Naive thymus-derived CD4-positive, alpha-beta T cell (primary cell): ENCODE results near the gene CEP152. TPM values are rescaled to one million over a fixed set of nuclear protein-coding genes. Genes with fewer than 3 reads are reported as not detected.

Experiments
- ATAC-seq: fragments of 150-1000 bp; cut with Tn5 transposase; 2 replicates; pipeline ENCODE4 v1.10.0; 2021; ENCODE audit warnings: mild to moderate bottlenecking, moderate library complexity
- CTCF ChIA-PET: fragments of 350-600 bp; sonication (Branson Sonifier 250); formaldehyde crosslinking; loops from one replicate; lab custom pipeline; 2021; ENCODE audit warnings: antibody characterized with exemption; lab: Charles Lee
- POLR2A ChIA-PET: fragments of 350-600 bp; sonication (Branson Sonifier 250); formaldehyde crosslinking; loops from one replicate; lab custom pipeline; 2021; ENCODE audit warnings: antibody characterized with exemption, inconsistent platforms; lab: Charles Lee
- DNase-seq, 9 donors: peaks; one replicate each; pipeline versions ENCODE4 v3.0.0 to v3.0.0-alpha.2; 2020 to 2022; ENCODE audit warnings: mixed read lengths in 1 of 9
- H3K27ac ChIP-seq: one replicate; pipeline ENCODE4 v1.7.0; 2013; ENCODE audit warnings: mild to moderate bottlenecking, low read depth, low read length, moderate library complexity
- H3K27me3 ChIP-seq, 2 donors: one replicate each; pipeline ENCODE4 v1.7.0; 2013; ENCODE audit warnings: low read length in 2 of 2, mild to moderate bottlenecking in 2 of 2, moderate library complexity in 2 of 2; ENCODE audit not compliant: control insufficient read depth in 2 of 2, insufficient read depth in 2 of 2
- H3K36me3 ChIP-seq, 3 experiments: 1 replicate in 2 of 3; 2 replicates in 1 of 3; pipeline ENCODE4 v1.7.0; 2013; ENCODE audit warnings: low read length in 3 of 3, mild to moderate bottlenecking in 3 of 3, moderate library complexity in 1 of 3; ENCODE audit not compliant: insufficient read depth in 3 of 3, control insufficient read depth in 2 of 3
- H3K4me1 ChIP-seq, 2 donors: one replicate each; pipeline ENCODE4 v1.7.0; 2013; ENCODE audit warnings: low read length in 2 of 2, mild to moderate bottlenecking in 2 of 2, moderate library complexity in 1 of 2; ENCODE audit not compliant: control insufficient read depth in 2 of 2, insufficient read depth in 2 of 2
- H3K4me3 ChIP-seq: 2 replicates; pipeline ENCODE4 v1.7.0; 2013; ENCODE audit warnings: mild to moderate bottlenecking, low read length
- H3K9me3 ChIP-seq, 3 experiments: 1 replicate in 2 of 3; 2 replicates in 1 of 3; pipeline ENCODE4 v1.7.0; 2013; ENCODE audit warnings: low read length in 3 of 3; ENCODE audit not compliant: control insufficient read depth in 2 of 3
- H3K27ac Mint-ChIP-seq, 9 donors: one replicate each; pipeline ENCODE4 v1.8.0; 2020 to 2022; ENCODE audit warnings: mixed read lengths in 9 of 9, mild to moderate bottlenecking in 8 of 9, moderate library complexity in 5 of 9, inconsistent platforms in 2 of 9
- H3K27me3 Mint-ChIP-seq, 5 donors: one replicate each; pipeline ENCODE4 v1.8.0; 2021 to 2022; ENCODE audit warnings: mixed read lengths in 5 of 5, mild to moderate bottlenecking in 1 of 5
- H3K36me3 Mint-ChIP-seq, 5 donors: one replicate each; pipeline ENCODE4 v1.8.0; 2020 to 2022; ENCODE audit warnings: mixed read lengths in 5 of 5, mild to moderate bottlenecking in 3 of 5, inconsistent platforms in 1 of 5
- H3K4me1 Mint-ChIP-seq, 7 donors: one replicate each; pipeline ENCODE4 v1.8.0; 2020 to 2022; ENCODE audit warnings: mixed read lengths in 7 of 7, mild to moderate bottlenecking in 3 of 7, inconsistent platforms in 1 of 7
- H3K4me3 Mint-ChIP-seq, 10 donors: one replicate each; pipeline ENCODE4 v1.8.0; 2020 to 2022; ENCODE audit warnings: mild to moderate bottlenecking in 10 of 10, mixed read lengths in 10 of 10, moderate library complexity in 6 of 10, inconsistent platforms in 2 of 10
- H3K9me3 Mint-ChIP-seq, 11 donors: one replicate each; pipeline ENCODE4 v1.8.0; 2020 to 2022; ENCODE audit warnings: mixed read lengths in 11 of 11, mild to moderate bottlenecking in 4 of 11, inconsistent platforms in 1 of 11, moderate library complexity in 1 of 11
- intact Hi-C, 2 donors: fragments of 100-400 bp; cut with micrococcal nuclease; formaldehyde crosslinking; loops; one replicate each; pipeline ENCODE4 v1.15.1; 2023
- polyA plus RNA-seq, 2 donors: library from polyadenylated mRNA; unstranded; fragments of 300-500 nt; fragmentation: Illumina TruSeq; gene quantifications; one replicate each; pipeline ENCODE4 v1.2.3, GENCODE V29; 2021
- total RNA-seq, 6 experiments: library from RNA in 5 of 6; stranded (reverse) in 5 of 6; gene quantifications; 1 replicate in 5 of 6; 2 replicates in 1 of 6; pipeline ENCODE4 v1.2.3 and lab custom pipeline; 2021 to 2026

The CEP152 gene
- total and polyA plus RNA-seq, 7 experiments from 2014 or later: 3.5 to 26.3 (median 8.6) TPM

- intact Hi-C loops: no loop called here
- Histone ChIP-seq H3K27me3 (no peaks in the 10 kb centered on the region), H3K4me1 (no peaks in the 10 kb centered on the region), H3K27ac (no peak overlapping the region), H3K4me3 (no peak overlapping the region), H3K36me3 (no peaks in the 10 kb centered on the region), H3K9me3 (no peaks in the 10 kb centered on the region)
- Mint-ChIP-seq H3K4me1 (peaks cover 4 to 57% (median 18%) of the 10 kb centered on the region in 7 donors), H3K36me3 (peaks cover 4 to 31% (median 16%) of the 10 kb centered on the region in 5 donors), H3K9me3 (no peaks in the 10 kb centered on the region), H3K27ac (no peak overlapping the region), H3K27me3 (no peaks in the 10 kb centered on the region), H3K4me3 (no peak overlapping the region)
- POLR2A ChIA-PET: no interaction called here
- no peak for ATAC-seq
- CTCF ChIA-PET: interaction anchor here (0.6 to 1.8 kb wide), 4 partner anchors 8 to 1351 kb away, joined by 3 to 6 read pairs (median 4); partner anchors contain the start of gene CEP152
- DNase-seq: no peak
Observed at GRCh38 chr15:48802257-48802656, 8.6 kb downstream of the CEP152 start.

GRCh38 chr15:48800811-48801455, 9.9 kb downstream of the CEP152 start:
- DNase-seq (peak in 1 of 9 donors; percentile 10), ATAC-seq (no peak)
- Mint-ChIP-seq H3K27me3 (no peaks in the 10 kb centered on the region), H3K27ac (no peak overlapping the region), H3K4me1 (peaks cover 4 to 51% (median 17%) of the 10 kb centered on the region in 7 donors), H3K4me3 (no peak overlapping the region), H3K36me3 (peaks cover 4 to 39% (median 18%) of the 10 kb centered on the region in 5 donors), H3K9me3 (no peaks in the 10 kb centered on the region)
- H3K36me3 ChIP-seq: no peaks in the 10 kb centered on the region
- no peaks in the 10 kb centered on the region for H3K27me3 ChIP-seq
- CTCF ChIA-PET: interaction anchor here (0.5 to 1.8 kb wide), 3 partner anchors 10 to 343 kb away, joined by 3 to 6 read pairs (median 6); partner anchors contain the start of gene CEP152
- intact Hi-C loops: loop anchor here in 1 of 2 donors (1.0 to 2.0 kb wide), 2 partner anchors 10 to 442 kb away; partner anchors contain the start of gene CEP152
- POLR2A ChIA-PET: interaction anchor here (1.0 kb wide), 1 partner anchor 10 kb away, joined by 4 read pairs; the partner anchor contains the start of gene CEP152
- no peak overlapping the region for H3K4me3 ChIP-seq
- H3K4me1 ChIP-seq: no peaks in the 10 kb centered on the region
- H3K9me3 ChIP-seq: no peaks in the 10 kb centered on the region
- H3K27ac ChIP-seq: no peak overlapping the region

- Histone ChIP-seq H3K9me3 (no peaks in the 10 kb centered on the region), H3K36me3 (no peaks in the 10 kb centered on the region), H3K4me3 (no peak overlapping the region), H3K4me1 (no peaks in the 10 kb centered on the region), H3K27me3 (no peaks in the 10 kb centered on the region), H3K27ac (no peak overlapping the region)
- ChIA-PET POLR2A (no interaction called here), CTCF (no interaction called here)
- H3K36me3 Mint-ChIP-seq: peaks cover 4 to 40% (median 20%) of the 10 kb centered on the region in 5 donors
- intact Hi-C loops: loop anchor here in 1 of 2 donors (2.0 kb wide), 1 partner anchor 441 kb away; no protein-coding TSS in a partner anchor
- DNase-seq (no peak), ATAC-seq (no peak)
- H3K27ac Mint-ChIP-seq: no peak overlapping the region
- H3K9me3 Mint-ChIP-seq: no peaks in the 10 kb centered on the region
- no peaks in the 10 kb centered on the region for H3K27me3 Mint-ChIP-seq
- peaks cover 4 to 50% (median 14%) of the 10 kb centered on the region in 7 donors for H3K4me1 Mint-ChIP-seq
- H3K4me3 Mint-ChIP-seq: no peak overlapping the region
Observed at GRCh38 chr15:48800245-48800644, 10.6 kb downstream of the CEP152 start.

GRCh38 chr15:48798319-48798718, 12.6 kb downstream of the CEP152 start:
- Histone ChIP-seq H3K4me1 (no peaks in the 10 kb centered on the region), H3K36me3 (no peaks in the 10 kb centered on the region), H3K9me3 (no peaks in the 10 kb centered on the region), H3K27me3 (no peaks in the 10 kb centered on the region), H3K27ac (no peak overlapping the region), H3K4me3 (no peak overlapping the region)
- ChIA-PET POLR2A (interaction anchor here (0.7 to 1.7 kb wide), 2 partner anchors 13 to 87 kb away, joined by 3 to 5 read pairs; partner anchors contain the start of gene CEP152), CTCF (no interaction called here)
- intact Hi-C loops: no loop called here
- Mint-ChIP-seq H3K27me3 (no peaks in the 10 kb centered on the region), H3K4me1 (peaks cover 4 to 42% (median 14%) of the 10 kb centered on the region in 7 donors), H3K4me3 (no peak overlapping the region), H3K36me3 (peaks cover 0 to 29% (median 12%) of the 10 kb centered on the region in 5 donors), H3K27ac (no peak overlapping the region), H3K9me3 (no peaks in the 10 kb centered on the region)
- no peak for ATAC-seq
- no peak for DNase-seq

GRCh38 chr15:48796930-48797329, 13.9 kb downstream of the CEP152 start:
- Histone ChIP-seq H3K4me3 (no peak overlapping the region), H3K27me3 (no peaks in the 10 kb centered on the region), H3K36me3 (peaks cover 0 to 13% (median 0%) of the 10 kb centered on the region in 3 experiments), H3K27ac (no peak overlapping the region), H3K9me3 (no peaks in the 10 kb centered on the region), H3K4me1 (no peaks in the 10 kb centered on the region)
- peaks cover 4 to 33% (median 12%) of the 10 kb centered on the region in 7 donors for H3K4me1 Mint-ChIP-seq
- DNase-seq (no peak), ATAC-seq (no peak)
- peak overlapping the region in 3 of 9 donors; percentile 58 to 81 (median 70) for H3K27ac Mint-ChIP-seq
- ChIA-PET CTCF (no interaction called here), POLR2A (interaction anchor here (0.7 kb wide), 1 partner anchor 465 kb away, joined by 3 read pairs; no protein-coding TSS in a partner anchor)
- no peaks in the 10 kb centered on the region for H3K27me3 Mint-ChIP-seq
- H3K4me3 Mint-ChIP-seq: peak overlapping the region in 1 of 10 donors; percentile 54
- H3K36me3 Mint-ChIP-seq: peaks cover 0 to 37% (median 20%) of the 10 kb centered on the region in 5 donors
- intact Hi-C loops: no loop called here
- H3K9me3 Mint-ChIP-seq: no peaks in the 10 kb centered on the region

- POLR2A ChIA-PET: no interaction called here
Observed at GRCh38 chr15:48796521-48796920, 14.3 kb downstream of the CEP152 start.

More at GRCh38 chr15:48796521-48796920, 14.3 kb downstream of the CEP152 start:
- Histone ChIP-seq H3K27ac (no peak overlapping the region), H3K4me1 (no peaks in the 10 kb centered on the region), H3K4me3 (no peak overlapping the region), H3K36me3 (peaks cover 0 to 13% (median 0%) of the 10 kb centered on the region in 3 experiments), H3K9me3 (no peaks in the 10 kb centered on the region), H3K27me3 (no peaks in the 10 kb centered on the region)
- CTCF ChIA-PET: no interaction called here
- no peaks in the 10 kb centered on the region for H3K9me3 Mint-ChIP-seq
- DNase-seq (no peak), ATAC-seq (no peak)
- H3K36me3 Mint-ChIP-seq: peaks cover 0 to 37% (median 20%) of the 10 kb centered on the region in 5 donors
- peak overlapping the region in 1 of 9 donors; percentile 70 for H3K27ac Mint-ChIP-seq
- no peak overlapping the region for H3K4me3 Mint-ChIP-seq
- H3K4me1 Mint-ChIP-seq: peaks cover 4 to 33% (median 12%) of the 10 kb centered on the region in 7 donors
- H3K27me3 Mint-ChIP-seq: no peaks in the 10 kb centered on the region
- intact Hi-C loops: no loop called here
